Heart left ventricle (tissue), 16 donors: ENCODE data around the gene GSDME. TPM values are rescaled to one million over a fixed set of nuclear protein-coding genes. Genes with fewer than 3 reads are reported as not detected.

Experiments
- ATAC-seq, 4 donors: fragments of 200-7000 bp; cut with Tn5 transposase; one replicate each; pipeline ENCODE4 v1.9.1; 2020 to 2022; ENCODE audit warnings: moderate library complexity in 4 of 4, mild to moderate bottlenecking in 3 of 4, moderate number of reproducible peaks in 1 of 4
- DNase-seq, 5 donors: peaks; one replicate each; pipeline ENCODE4 v3.0.0-alpha.2; 2020
- H3K27ac ChIP-seq, 12 donors: fragments of 200-600 bp; sonication (generic) in 4 of 12; one replicate each; pipeline versions ENCODE4 v1.5.0 to v1.8.0; 2016 to 2022; ENCODE audit warnings: mild to moderate bottlenecking in 2 of 12
- H3K27me3 ChIP-seq, 9 donors: fragments of 200-600 bp; sonication (generic) in 2 of 9; one replicate each; pipeline versions ENCODE4 v1.5.1 to v1.8.0; 2016 to 2022; ENCODE audit warnings: mild to moderate bottlenecking in 3 of 9
- H3K36me3 ChIP-seq, 9 donors: fragments of 200-600 bp; sonication (generic) in 2 of 9; one replicate each; pipeline versions ENCODE4 v1.5.0 to v1.8.0; 2018 to 2022; ENCODE audit warnings: mild to moderate bottlenecking in 2 of 9
- H3K4me1 ChIP-seq, 12 donors: fragments of 200-600 bp; sonication (generic) in 4 of 12; one replicate each; pipeline versions ENCODE4 v1.5.0 to v1.8.0; 2016 to 2022; ENCODE audit warnings: mild to moderate bottlenecking in 3 of 12
- H3K4me3 ChIP-seq, 12 donors: fragments of 200-600 bp; sonication (generic) in 4 of 12; one replicate each; pipeline versions ENCODE4 v1.5.0 to v1.8.0; 2017 to 2022; ENCODE audit warnings: mild to moderate bottlenecking in 9 of 12, moderate library complexity in 4 of 12
- H3K9me3 ChIP-seq, 12 donors: fragments of 200-600 bp; sonication (generic) in 4 of 12; one replicate each; pipeline versions ENCODE4 v1.5.0 to v1.8.0; 2016 to 2022; ENCODE audit warnings: mild to moderate bottlenecking in 1 of 12
- POLR2A ChIP-seq, 2 donors: fragments of 450-650 bp; IDR thresholded peaks; one replicate each; pipeline ENCODE4 v1.6.1; 2017; ENCODE audit warnings: antibody characterized with exemption in 2 of 2, mild to moderate bottlenecking in 2 of 2, moderate library complexity in 2 of 2
- WGBS, 4 donors: extraction: QIAGEN DNeasy Blood & Tissue Kit in 2 of 4; methylation state at CpG; one replicate each; pipeline versions ENCODE4 v1.1.5 to v1.1.7; 2013 to 2018; 5-methylcytosine and 5-hydroxymethylcytosine counted together
- intact Hi-C, 10 donors: fragments of 100-400 bp; cut with DNase I; formaldehyde crosslinking; loops; one replicate each; pipeline versions ENCODE4 v1.11.1 to v1.14.2; 2022
- polyA plus RNA-seq, 2 donors: library from polyadenylated mRNA; stranded (reverse); fragments of 200-250 nt; gene quantifications; one replicate each; pipeline ENCODE4 v1.2.3, GENCODE V29; 2013
- total RNA-seq, 9 donors: library from RNA; depleted of rRNA in 2 of 9; stranded (reverse); fragments of >200 nt in 2 of 9; fragmentation: NEBNext Ultra II Directional in 3 of 9; extraction: Animal tissue kit (Norgen Biotek cat#: 25700) in 3 of 9; gene quantifications; one replicate each; pipeline versions ENCODE4 v1.1.0 to v1.2.4, GENCODE V29; 2016 to 2023
- TF ChIP-seq, protein P1 (sequence below), 12 donors: fragments of 200-600 bp; sonication (generic) in 4 of 12; IDR thresholded peaks; one replicate each; pipeline versions ENCODE4 v1.5.0 to v1.8.0; 2018 to 2022; ENCODE audit warnings: antibody characterized with exemption in 12 of 12, mild to moderate bottlenecking in 5 of 12
- donor health status: ischemic (EF 13 %, LVEDD 7.1; RV severe dilation, severe dysfunction).
- donor health status: healthy with polysubstance abuse.
- donor health status: DM: no; HTN: yes; CAD: no.
- donor health status: DM: no; HTN: no; CAD: no.
- donor health status: ischemic (EF 25% LVEDD 6.9; RV normal size, moderate dysfunction).
- donor health status: ischemic (EF 25% LVEDD 5.7; RV mildly dilated, moderate dysfunction).
- donor health status: healthy.
- donor health status: DM: yes; HTN: yes; CAD: no.
- donor health status: ischemic (EF 35%, LVEDD 5.7; RV mildly dilated, moderate dysfunction).
- donor health status: nonischemic (EF 11% LVEDD 7.7; RV severe dilation, severe dysfunction).
- donor health status: DM: yes; HTN: yes; CAD: no.
- donor health status: PGD.
- donor health status: ischemic (EF 29% LVEDD 5.4; RV normal size, mild dysfunction).
- donor health status: nonischemic (EF 23%, LVEDD 6.1; RV moderate dilation, normal function).

Gene GSDME
- total and polyA plus RNA-seq, 11 donors, result 2.6 to 17.4 (median 4.9) TPM

GRCh38 chr7:24748521-24748920 lies 8.7 kb downstream of the GSDME start:
- ATAC-seq (no peak), DNase-seq (no peak)
- intact Hi-C loops, result no loop called here
- WGBS, 4 donors, result 69 to 96% (median 93%) methylated on average over 2 of the region's 2 CpGs
- H3K36me3 ChIP-seq, result peaks cover 0 to 7% (median 0%) of the 10 kb centered on the region in 9 donors
- H3K4me3 ChIP-seq, result no peak overlapping the region
- no peak overlapping the region for H3K27ac ChIP-seq
- H3K4me1 ChIP-seq, result no peaks in the 10 kb centered on the region
- H3K27me3 ChIP-seq, result no peaks in the 10 kb centered on the region
- no peak for TF ChIP-seq POLR2A (IDR thresholded peaks at IDR 0.05)
- TF ChIP-seq, protein P1, sequence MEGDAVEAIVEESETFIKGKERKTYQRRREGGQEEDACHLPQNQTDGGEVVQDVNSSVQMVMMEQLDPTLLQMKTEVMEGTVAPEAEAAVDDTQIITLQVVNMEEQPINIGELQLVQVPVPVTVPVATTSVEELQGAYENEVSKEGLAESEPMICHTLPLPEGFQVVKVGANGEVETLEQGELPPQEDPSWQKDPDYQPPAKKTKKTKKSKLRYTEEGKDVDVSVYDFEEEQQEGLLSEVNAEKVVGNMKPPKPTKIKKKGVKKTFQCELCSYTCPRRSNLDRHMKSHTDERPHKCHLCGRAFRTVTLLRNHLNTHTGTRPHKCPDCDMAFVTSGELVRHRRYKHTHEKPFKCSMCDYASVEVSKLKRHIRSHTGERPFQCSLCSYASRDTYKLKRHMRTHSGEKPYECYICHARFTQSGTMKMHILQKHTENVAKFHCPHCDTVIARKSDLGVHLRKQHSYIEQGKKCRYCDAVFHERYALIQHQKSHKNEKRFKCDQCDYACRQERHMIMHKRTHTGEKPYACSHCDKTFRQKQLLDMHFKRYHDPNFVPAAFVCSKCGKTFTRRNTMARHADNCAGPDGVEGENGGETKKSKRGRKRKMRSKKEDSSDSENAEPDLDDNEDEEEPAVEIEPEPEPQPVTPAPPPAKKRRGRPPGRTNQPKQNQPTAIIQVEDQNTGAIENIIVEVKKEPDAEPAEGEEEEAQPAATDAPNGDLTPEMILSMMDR (IDR thresholded peaks at IDR 0.05), result no peak
- H3K9me3 ChIP-seq, result no peaks in the 10 kb centered on the region

DNA sequence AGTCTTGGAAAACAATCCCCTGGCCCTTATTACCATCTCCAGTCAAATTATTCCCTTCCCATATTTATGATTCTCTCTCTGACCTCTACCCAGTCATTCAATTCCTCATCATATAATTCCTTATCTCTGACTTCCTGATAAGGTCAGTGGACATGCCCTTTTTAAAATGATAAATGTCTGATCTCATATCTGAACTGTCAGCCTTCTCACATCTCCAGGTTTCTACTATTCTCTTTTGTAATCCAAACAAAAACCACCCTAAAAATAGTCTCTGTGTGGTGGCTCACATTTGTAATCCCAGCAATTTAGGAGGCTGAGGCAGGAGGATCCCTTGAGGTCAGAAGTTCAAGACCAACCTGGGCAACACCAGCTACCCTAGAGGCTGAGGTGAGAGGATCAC lies 11.9 kb downstream of the GSDME start:
- Histone ChIP-seq H3K36me3 (peaks cover 0 to 7% (median 0%) of the 10 kb centered on the region in 9 donors), H3K27me3 (no peaks in the 10 kb centered on the region), H3K9me3 (no peaks in the 10 kb centered on the region), H3K4me1 (peaks cover 0 to 8% (median 0%) of the 10 kb centered on the region in 12 donors), H3K27ac (no peak overlapping the region), H3K4me3 (no peak overlapping the region)
- DNase-seq (no peak), ATAC-seq (no peak)
- TF ChIP-seq POLR2A (IDR thresholded peaks at IDR 0.05), result no peak
- TF ChIP-seq, protein P1 (IDR thresholded peaks at IDR 0.05), result no peak
- intact Hi-C loops, result no loop called here

- TF ChIP-seq POLR2A (IDR thresholded peaks at IDR 0.05), result no peak
- TF ChIP-seq, protein P1 (IDR thresholded peaks at IDR 0.05), result no peak
- Histone ChIP-seq H3K27me3 (no peaks in the 10 kb centered on the region), H3K4me1 (peaks cover 0 to 8% (median 0%) of the 10 kb centered on the region in 12 donors), H3K4me3 (no peak overlapping the region), H3K27ac (no peak overlapping the region), H3K36me3 (peaks cover 0 to 7% (median 0%) of the 10 kb centered on the region in 9 donors), H3K9me3 (peaks cover 0 to 11% (median 3%) of the 10 kb centered on the region in 12 donors)
- DNase-seq (no peak), ATAC-seq (no peak)
- 86 to 91% (median 88%) methylated on average over 6 of the region's 6 CpGs for WGBS, 4 donors
- intact Hi-C loops, result no loop called here
These were observed 13.8 kb downstream of the GSDME start for GRCh38 chr7:24743471-24743870.

- peaks cover 0 to 7% (median 0%) of the 10 kb centered on the region in 9 donors for H3K36me3 ChIP-seq
- WGBS, 4 donors, result 89 to 93% (median 91%) methylated on average over 9 of the region's 9 CpGs
- no peak overlapping the region for H3K4me3 ChIP-seq
- H3K9me3 ChIP-seq, result peaks cover 0 to 15% (median 4%) of the 10 kb centered on the region in 12 donors
- ATAC-seq, result no peak
- intact Hi-C loops, result no loop called here
- H3K27ac ChIP-seq, result peak overlapping the region in 1 of 12 donors; percentile 24
- H3K4me1 ChIP-seq, result peaks cover 0 to 8% (median 0%) of the 10 kb centered on the region in 12 donors
- no peak for TF ChIP-seq POLR2A (IDR thresholded peaks at IDR 0.05)
- TF ChIP-seq, protein P1 (IDR thresholded peaks at IDR 0.05), result no peak
- no peak for DNase-seq
- no peaks in the 10 kb centered on the region for H3K27me3 ChIP-seq
These were observed 14.6 kb downstream of the GSDME start for GRCh38 chr7:24742506-24743162.
